ENCODE measurements around the gene TUBA3C. TPM values are rescaled to one million over a fixed set of nuclear protein-coding genes. Genes with fewer than 3 reads are reported as not detected.

The TUBA3C gene
- polyA plus RNA-seq, 1 donor from 2014 or later, result not detected

DNA sequence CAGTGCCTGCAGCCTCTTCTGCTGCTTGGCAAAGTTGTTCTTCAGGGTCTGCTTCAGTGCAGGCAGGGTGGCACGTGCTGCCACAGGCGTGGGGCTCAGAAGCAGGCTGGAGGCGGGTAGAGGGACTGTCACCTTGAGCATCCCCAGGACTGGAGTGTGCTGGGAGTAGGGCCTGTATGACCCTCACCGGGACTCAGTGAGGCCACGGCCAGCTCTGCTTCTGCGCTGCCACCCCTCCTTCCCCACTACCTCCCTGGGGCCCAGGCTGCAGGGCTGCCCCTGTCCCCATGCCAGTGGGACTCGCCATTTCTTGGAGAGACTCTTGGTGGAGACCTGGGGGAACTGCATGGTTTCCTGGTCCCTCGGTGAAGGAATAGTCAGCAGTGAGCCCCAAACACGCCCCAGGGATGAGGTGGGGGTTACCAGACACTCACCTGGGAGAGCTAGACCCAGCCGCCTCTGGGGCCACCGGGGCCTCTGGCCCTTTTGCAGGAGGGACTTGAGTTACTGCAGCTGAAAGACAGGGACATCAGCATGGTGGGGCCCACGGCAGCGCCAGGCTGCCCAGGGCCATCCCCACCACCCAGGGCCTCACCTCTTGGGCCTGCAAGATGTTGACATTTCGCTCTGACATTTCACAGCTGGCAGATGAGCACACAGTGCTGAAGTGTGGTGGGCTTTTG lies 29.9 kb downstream of the TUBA3C start:
- no peaks in the 10 kb centered on the region for H3K79me2 ChIP-seq (replicated peaks; ENCODE audit: insufficient read depth, low read length)
- no peak overlapping the region for H3K4me2 ChIP-seq (ENCODE audit: low read length)
- no peak overlapping the region for H2AFZ ChIP-seq (ENCODE audit: low read depth, low read length)
- no peaks in the 10 kb centered on the region for H3K36me3 ChIP-seq (ENCODE audit: insufficient read depth, low read length)
- no peaks in the 10 kb centered on the region for H4K20me1 ChIP-seq (ENCODE audit: insufficient read depth)
- no peak overlapping the region for H3K27ac ChIP-seq (ENCODE audit: low read length)
- TF ChIP-seq MXI1 (conservative IDR thresholded peaks at IDR 0.05; ENCODE audit: poor library complexity, severe bottlenecking) (no peak), EZH2 (IDR thresholded peaks at IDR 0.05; ENCODE audit: borderline replicate concordance, insufficient read depth, low read length, poor library complexity, severe bottlenecking) (no peak), TAF1 (IDR thresholded peaks at IDR 0.05; ENCODE audit: low read depth) (no peak), POLR2AphosphoS5 (IDR thresholded peaks at IDR 0.05) (no peak), SMC3 (conservative IDR thresholded peaks at IDR 0.05; ENCODE audit: poor library complexity) (no peak), EP300 (conservative IDR thresholded peaks at IDR 0.05; ENCODE audit: poor library complexity, severe bottlenecking) (no peak), RAD21 (conservative IDR thresholded peaks at IDR 0.05) (no peak)
- TF ChIP-seq, protein P1, sequence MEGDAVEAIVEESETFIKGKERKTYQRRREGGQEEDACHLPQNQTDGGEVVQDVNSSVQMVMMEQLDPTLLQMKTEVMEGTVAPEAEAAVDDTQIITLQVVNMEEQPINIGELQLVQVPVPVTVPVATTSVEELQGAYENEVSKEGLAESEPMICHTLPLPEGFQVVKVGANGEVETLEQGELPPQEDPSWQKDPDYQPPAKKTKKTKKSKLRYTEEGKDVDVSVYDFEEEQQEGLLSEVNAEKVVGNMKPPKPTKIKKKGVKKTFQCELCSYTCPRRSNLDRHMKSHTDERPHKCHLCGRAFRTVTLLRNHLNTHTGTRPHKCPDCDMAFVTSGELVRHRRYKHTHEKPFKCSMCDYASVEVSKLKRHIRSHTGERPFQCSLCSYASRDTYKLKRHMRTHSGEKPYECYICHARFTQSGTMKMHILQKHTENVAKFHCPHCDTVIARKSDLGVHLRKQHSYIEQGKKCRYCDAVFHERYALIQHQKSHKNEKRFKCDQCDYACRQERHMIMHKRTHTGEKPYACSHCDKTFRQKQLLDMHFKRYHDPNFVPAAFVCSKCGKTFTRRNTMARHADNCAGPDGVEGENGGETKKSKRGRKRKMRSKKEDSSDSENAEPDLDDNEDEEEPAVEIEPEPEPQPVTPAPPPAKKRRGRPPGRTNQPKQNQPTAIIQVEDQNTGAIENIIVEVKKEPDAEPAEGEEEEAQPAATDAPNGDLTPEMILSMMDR (IDR thresholded peaks at IDR 0.05; ENCODE audit: poor library complexity, severe bottlenecking), result no peak
- TF ChIP-seq, protein P2, sequence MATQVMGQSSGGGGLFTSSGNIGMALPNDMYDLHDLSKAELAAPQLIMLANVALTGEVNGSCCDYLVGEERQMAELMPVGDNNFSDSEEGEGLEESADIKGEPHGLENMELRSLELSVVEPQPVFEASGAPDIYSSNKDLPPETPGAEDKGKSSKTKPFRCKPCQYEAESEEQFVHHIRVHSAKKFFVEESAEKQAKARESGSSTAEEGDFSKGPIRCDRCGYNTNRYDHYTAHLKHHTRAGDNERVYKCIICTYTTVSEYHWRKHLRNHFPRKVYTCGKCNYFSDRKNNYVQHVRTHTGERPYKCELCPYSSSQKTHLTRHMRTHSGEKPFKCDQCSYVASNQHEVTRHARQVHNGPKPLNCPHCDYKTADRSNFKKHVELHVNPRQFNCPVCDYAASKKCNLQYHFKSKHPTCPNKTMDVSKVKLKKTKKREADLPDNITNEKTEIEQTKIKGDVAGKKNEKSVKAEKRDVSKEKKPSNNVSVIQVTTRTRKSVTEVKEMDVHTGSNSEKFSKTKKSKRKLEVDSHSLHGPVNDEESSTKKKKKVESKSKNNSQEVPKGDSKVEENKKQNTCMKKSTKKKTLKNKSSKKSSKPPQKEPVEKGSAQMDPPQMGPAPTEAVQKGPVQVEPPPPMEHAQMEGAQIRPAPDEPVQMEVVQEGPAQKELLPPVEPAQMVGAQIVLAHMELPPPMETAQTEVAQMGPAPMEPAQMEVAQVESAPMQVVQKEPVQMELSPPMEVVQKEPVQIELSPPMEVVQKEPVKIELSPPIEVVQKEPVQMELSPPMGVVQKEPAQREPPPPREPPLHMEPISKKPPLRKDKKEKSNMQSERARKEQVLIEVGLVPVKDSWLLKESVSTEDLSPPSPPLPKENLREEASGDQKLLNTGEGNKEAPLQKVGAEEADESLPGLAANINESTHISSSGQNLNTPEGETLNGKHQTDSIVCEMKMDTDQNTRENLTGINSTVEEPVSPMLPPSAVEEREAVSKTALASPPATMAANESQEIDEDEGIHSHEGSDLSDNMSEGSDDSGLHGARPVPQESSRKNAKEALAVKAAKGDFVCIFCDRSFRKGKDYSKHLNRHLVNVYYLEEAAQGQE (IDR thresholded peaks at IDR 0.05; ENCODE audit: borderline replicate concordance), result no peak
- no peak overlapping the region for H3K4me3 ChIP-seq (ENCODE audit: low read length)
- H3K9me2 ChIP-seq (ENCODE audit: insufficient read depth, low read length), result no peaks in the 10 kb centered on the region
- H3K27me3 ChIP-seq (ENCODE audit: insufficient read depth, low read depth, low read length), result no peaks in the 10 kb centered on the region
- no peaks in the 10 kb centered on the region for H3F3A ChIP-seq (ENCODE audit: insufficient read depth, low read length, poor library complexity, severe bottlenecking)
- H3K9ac ChIP-seq (ENCODE audit: low read length), result no peak overlapping the region
- peaks cover 20% of the 10 kb centered on the region for H3K9me3 ChIP-seq (ENCODE audit: low read length)

- H3K9me2 ChIP-seq (ENCODE audit: insufficient read depth, low read length), result no peaks in the 10 kb centered on the region
- H3K4me2 ChIP-seq (ENCODE audit: low read length), result no peak overlapping the region
- TF ChIP-seq, protein P2 (IDR thresholded peaks at IDR 0.05; ENCODE audit: borderline replicate concordance), result no peak
- TF ChIP-seq SMC3 (conservative IDR thresholded peaks at IDR 0.05; ENCODE audit: poor library complexity) (no peak), EP300 (conservative IDR thresholded peaks at IDR 0.05; ENCODE audit: poor library complexity, severe bottlenecking) (no peak), RAD21 (conservative IDR thresholded peaks at IDR 0.05) (no peak)
- H3K4me3 ChIP-seq (ENCODE audit: low read length), result no peak overlapping the region
- no peaks in the 10 kb centered on the region for H3K79me2 ChIP-seq (replicated peaks; ENCODE audit: insufficient read depth, low read length)
- H3F3A ChIP-seq (ENCODE audit: insufficient read depth, low read length, poor library complexity, severe bottlenecking), result no peaks in the 10 kb centered on the region
- H3K9me3 ChIP-seq (ENCODE audit: low read length), result peaks cover 23% of the 10 kb centered on the region
- no peak overlapping the region for H2AFZ ChIP-seq (ENCODE audit: low read depth, low read length)
- no peak overlapping the region for H3K9ac ChIP-seq (ENCODE audit: low read length)
- no peaks in the 10 kb centered on the region for H3K27me3 ChIP-seq (ENCODE audit: insufficient read depth, low read depth, low read length)
- no peak overlapping the region for H3K27ac ChIP-seq (ENCODE audit: low read length)
- H4K20me1 ChIP-seq (ENCODE audit: insufficient read depth), result no peaks in the 10 kb centered on the region
- no peaks in the 10 kb centered on the region for H3K36me3 ChIP-seq (ENCODE audit: insufficient read depth, low read length)
These were observed 30.9 kb downstream of the TUBA3C start for GRCh38 chr13:19150712-19151228.
